OCI-LY7 (cell line): ENCODE results near the gene VKORC1L1.
"Not testable (repeated sequence)": the region's sequence is repeated elsewhere in the genome, so short reads cannot be mapped to it uniquely, and the experiment has no call there.

Source experiments
- EZH2phosphoT487 ChIP-seq: fragments of 200-600 bp; sonication (generic); IDR thresholded peaks from 2 replicates; pipeline ENCODE4 v1.6.1; 2018; ENCODE audit warnings: low read depth, borderline replicate concordance, mild to moderate bottlenecking, mixed run types, antibody characterized with exemption, low read length, moderate library complexity, mixed read lengths
- TF ChIP-seq, protein P1 (sequence below): fragments of 200-600 bp; sonication (generic); conservative IDR thresholded peaks from 2 replicates; pipeline ENCODE4 v1.5.1; 2014; ENCODE audit warnings: mild to moderate bottlenecking, antibody characterized with exemption, low read length, moderate library complexity, mixed read lengths

DNA sequence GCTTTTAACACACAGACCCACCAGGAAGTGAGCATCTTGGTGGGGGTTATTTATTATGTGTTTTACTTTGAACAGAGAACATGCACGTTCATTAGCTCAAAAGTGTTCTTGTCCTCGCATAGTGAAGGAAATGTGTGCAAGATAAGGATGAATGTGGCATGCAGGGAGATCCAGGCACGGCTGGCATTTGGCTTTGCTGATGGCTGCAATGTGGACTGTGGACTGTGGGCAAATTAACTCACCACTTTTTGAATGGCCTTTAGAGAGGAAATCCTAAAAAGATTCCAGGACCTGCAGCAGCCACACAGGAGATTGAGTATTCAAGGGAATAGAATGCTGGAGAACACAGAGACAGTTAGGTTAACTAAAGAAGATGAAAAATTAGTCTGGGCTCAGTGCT is 6.6 kb upstream of the VKORC1L1 start:
- TF ChIP-seq EZH2phosphoT487: not testable (repeated sequence)
- TF ChIP-seq, protein P1, sequence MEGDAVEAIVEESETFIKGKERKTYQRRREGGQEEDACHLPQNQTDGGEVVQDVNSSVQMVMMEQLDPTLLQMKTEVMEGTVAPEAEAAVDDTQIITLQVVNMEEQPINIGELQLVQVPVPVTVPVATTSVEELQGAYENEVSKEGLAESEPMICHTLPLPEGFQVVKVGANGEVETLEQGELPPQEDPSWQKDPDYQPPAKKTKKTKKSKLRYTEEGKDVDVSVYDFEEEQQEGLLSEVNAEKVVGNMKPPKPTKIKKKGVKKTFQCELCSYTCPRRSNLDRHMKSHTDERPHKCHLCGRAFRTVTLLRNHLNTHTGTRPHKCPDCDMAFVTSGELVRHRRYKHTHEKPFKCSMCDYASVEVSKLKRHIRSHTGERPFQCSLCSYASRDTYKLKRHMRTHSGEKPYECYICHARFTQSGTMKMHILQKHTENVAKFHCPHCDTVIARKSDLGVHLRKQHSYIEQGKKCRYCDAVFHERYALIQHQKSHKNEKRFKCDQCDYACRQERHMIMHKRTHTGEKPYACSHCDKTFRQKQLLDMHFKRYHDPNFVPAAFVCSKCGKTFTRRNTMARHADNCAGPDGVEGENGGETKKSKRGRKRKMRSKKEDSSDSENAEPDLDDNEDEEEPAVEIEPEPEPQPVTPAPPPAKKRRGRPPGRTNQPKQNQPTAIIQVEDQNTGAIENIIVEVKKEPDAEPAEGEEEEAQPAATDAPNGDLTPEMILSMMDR: not testable (repeated sequence)
